ENCODE data around the gene FYN.

FYN gene

GRCh38 chr6:111818539-111819226 lies 54.6 kb downstream of the FYN start:
- TF ChIP-seq TAF1 (IDR thresholded peaks at IDR 0.05; ENCODE audit: low read depth) (no peak), CEBPB (IDR thresholded peaks at IDR 0.05) (no peak)

GRCh38 chr6:111817451-111818120 lies 55.7 kb downstream of the FYN start:
- TF ChIP-seq REST (IDR thresholded peaks at IDR 0.05; ENCODE audit: low read depth) (no peak), NFIC (IDR thresholded peaks at IDR 0.05) (no peak), YY1 (IDR thresholded peaks at IDR 0.05; ENCODE audit: low read depth) (no peak)

GRCh38 chr6:111813677-111814310 lies 59.5 kb downstream of the FYN start:
- TF ChIP-seq TEAD4 (IDR thresholded peaks at IDR 0.05), result no peak
- no peak for TF ChIP-seq RAD21 (IDR thresholded peaks at IDR 0.05; ENCODE audit: low read depth)
- TF ChIP-seq CEBPB (IDR thresholded peaks at IDR 0.05), result no peak

- TF ChIP-seq YY1 (IDR thresholded peaks at IDR 0.05; ENCODE audit: low read depth), result no peak
- TF ChIP-seq FOXM1 (IDR thresholded peaks at IDR 0.05; ENCODE audit: borderline replicate concordance, low read depth), result no peak
- TF ChIP-seq REST (IDR thresholded peaks at IDR 0.05; ENCODE audit: low read depth), result no peak
- no peak for TF ChIP-seq TEAD4 (IDR thresholded peaks at IDR 0.05)
- no peak for TF ChIP-seq EP300 (IDR thresholded peaks at IDR 0.05; ENCODE audit: borderline replicate concordance)
- no peak for TF ChIP-seq RAD21 (IDR thresholded peaks at IDR 0.05; ENCODE audit: low read depth)
- TF ChIP-seq ZBTB7A (IDR thresholded peaks at IDR 0.05; ENCODE audit: low read depth), result no peak
- no peak for TF ChIP-seq CREB1 (IDR thresholded peaks at IDR 0.05; ENCODE audit: low read depth)
- TF ChIP-seq MAX (IDR thresholded peaks at IDR 0.05), result no peak
- TF ChIP-seq TAF1 (IDR thresholded peaks at IDR 0.05; ENCODE audit: low read depth), result no peak
- TF ChIP-seq EGR1 (IDR thresholded peaks at IDR 0.05), result no peak
- no peak for TF ChIP-seq CEBPB (IDR thresholded peaks at IDR 0.05)
- TF ChIP-seq USF1 (IDR thresholded peaks at IDR 0.05), result no peak
- no peak for TF ChIP-seq TCF12 (IDR thresholded peaks at IDR 0.05; ENCODE audit: low read depth)
- TF ChIP-seq NFIC (IDR thresholded peaks at IDR 0.05), result no peak
Measured at GRCh38 chr6:111813237-111813636, 60.0 kb downstream of the FYN start.

GRCh38 chr6:111812060-111813038 lies 60.9 kb downstream of the FYN start:
- TF ChIP-seq REST (IDR thresholded peaks at IDR 0.05; ENCODE audit: low read depth) (no peak), ZBTB7A (IDR thresholded peaks at IDR 0.05; ENCODE audit: low read depth) (no peak), CEBPB (IDR thresholded peaks at IDR 0.05) (no peak), USF1 (IDR thresholded peaks at IDR 0.05) (no peak), TAF1 (IDR thresholded peaks at IDR 0.05; ENCODE audit: low read depth) (no peak), TEAD4 (IDR thresholded peaks at IDR 0.05) (no peak), FOXM1 (IDR thresholded peaks at IDR 0.05; ENCODE audit: borderline replicate concordance, low read depth) (no peak)

Measured in Ishikawa (cell line).